PC-3 (cell line): ENCODE measurements around the gene CRABP1. TPM values are rescaled to one million over a fixed set of nuclear protein-coding genes. Genes with fewer than 3 reads are reported as not detected.

ENCODE experiments used
- ATAC-seq: fragments of 200-7000 bp; cut with Tn5 transposase; 2 replicates; pipeline ENCODE4 v1.9.1; 2020; ENCODE audit warnings: mild to moderate bottlenecking, moderate library complexity
- BruUV-seq: library from RNA; stranded (reverse); fragments of 400-500 nt; replicated peaks from 2 replicates; lab custom pipeline; 2021; lab: Mats Ljungman, UMichigan
- CTCF ChIA-PET: fragments of 300-600 bp; sonication (Branson Sonifier 250); formaldehyde crosslinking; loops from one replicate; lab custom pipeline; 2022; ENCODE audit warnings: antibody characterized with exemption; lab: Charles Lee
- POLR2A ChIA-PET: fragments of 300-600 bp; sonication (Branson Sonifier 250); formaldehyde crosslinking; loops from one replicate; lab custom pipeline; 2022; ENCODE audit warnings: antibody characterized with exemption; ENCODE audit not compliant: unreplicated experiment; lab: Charles Lee
- DNase-seq: peaks from one replicate; pipeline ENCODE4 v3.0.0-alpha.2; 2015
- H2AFZ ChIP-seq: fragments of 300-600 bp; sonication (generic); 2 replicates; pipeline ENCODE4 v1.6.0; 2016; ENCODE audit warnings: antibody characterized with exemption, low read length
- H3F3A ChIP-seq: fragments of 300-600 bp; sonication (generic); one replicate; pipeline ENCODE4 v1.6.0; 2017; ENCODE audit warnings: antibody characterized with exemption, low read length, control low read depth, mild to moderate bottlenecking; ENCODE audit not compliant: unreplicated experiment
- H3K27ac ChIP-seq: fragments of 300-600 bp; sonication (generic); 2 replicates; pipeline ENCODE4 v1.5.1; 2016; ENCODE audit warnings: mild to moderate bottlenecking, low read length
- H3K27me3 ChIP-seq: fragments of 300-600 bp; sonication (generic); 2 replicates; pipeline ENCODE4 v1.6.1; 2016; ENCODE audit warnings: low read length, mixed read lengths
- H3K36me3 ChIP-seq: fragments of 300-600 bp; sonication (generic); 2 replicates; pipeline ENCODE4 v1.6.1; 2016; ENCODE audit warnings: low read depth, mixed run types, low read length, mixed read lengths
- H3K4me1 ChIP-seq: fragments of 300-600 bp; sonication (generic); 2 replicates; pipeline ENCODE4 v1.5.1; 2016; ENCODE audit warnings: low read length; ENCODE audit not compliant: insufficient read depth
- H3K4me2 ChIP-seq: fragments of 300-600 bp; sonication (generic); 2 replicates; pipeline ENCODE4 v1.6.0; 2016; ENCODE audit warnings: low read length
- H3K4me3 ChIP-seq: fragments of 300-600 bp; sonication (generic); 2 replicates; pipeline ENCODE4 v1.5.1; 2016; ENCODE audit warnings: mild to moderate bottlenecking, low read length, mixed read lengths
- H3K79me2 ChIP-seq: fragments of 300-600 bp; sonication (generic); 2 replicates; pipeline ENCODE4 v1.6.1; 2017; ENCODE audit warnings: low read length, mixed read lengths
- H3K9ac ChIP-seq: fragments of 300-600 bp; sonication (generic); 2 replicates; pipeline ENCODE4 v1.6.0; 2016; ENCODE audit warnings: mild to moderate bottlenecking, low read length
- H3K9me2 ChIP-seq: fragments of 300-600 bp; sonication (generic); replicated peaks from 2 replicates; pipeline ENCODE4 v1.6.1; 2016; ENCODE audit warnings: mixed run types, low read length, mixed read lengths
- H3K9me3 ChIP-seq: fragments of 300-600 bp; sonication (generic); 2 replicates; pipeline ENCODE4 v1.6.1; 2016; ENCODE audit warnings: low read length, mixed read lengths
- H4K20me1 ChIP-seq: fragments of 300-600 bp; sonication (generic); 2 replicates; pipeline ENCODE4 v1.6.1; 2016; ENCODE audit warnings: low read length, mixed read lengths
- CTCF ChIP-seq: fragments of 300-600 bp; sonication (generic); conservative IDR thresholded peaks from 2 replicates; pipeline ENCODE4 v1.5.1; 2017; ENCODE audit warnings: antibody characterized with exemption, low read depth, mild to moderate bottlenecking, low read length
- EZH2 ChIP-seq: fragments of 300-600 bp; sonication (generic); IDR thresholded peaks from one replicate; pipeline ENCODE4 v1.6.1; 2017; ENCODE audit warnings: antibody characterized with exemption, mild to moderate bottlenecking, low read length; ENCODE audit not compliant: unreplicated experiment
- EZH2phosphoT487 ChIP-seq: fragments of 300-600 bp; sonication (generic); IDR thresholded peaks from 2 replicates; pipeline ENCODE4 v1.6.1; 2018; ENCODE audit warnings: mild to moderate bottlenecking, antibody characterized with exemption, low read length, borderline replicate concordance
- intact Hi-C: fragments of 100-400 bp; cut with micrococcal nuclease; formaldehyde crosslinking; loops from 2 replicates; pipeline ENCODE4 v1.9.0; 2023
- total RNA-seq: library from RNA; depleted of rRNA; stranded (reverse); fragments of >200 nt; gene quantifications from 2 replicates; pipeline ENCODE4 v1.2.3, GENCODE V29; 2014

CRABP1 gene
- total RNA-seq, 1 experiment from 2014 or later = not detected

GRCh38 chr15:78393137-78393536, 53.0 kb downstream of the CRABP1 start:
- Histone ChIP-seq H3K36me3 (no peaks in the 10 kb centered on the region), H3K79me2 (no peaks in the 10 kb centered on the region), H4K20me1 (no peaks in the 10 kb centered on the region), H3K27me3 (0 out of 2 replicates have a peak, but pooled peaks cover 12% of the 10 kb centered on the region), H3K4me1 (no peaks in the 10 kb centered on the region), H3K9ac (no peak overlapping the region), H3F3A (no peaks in the 10 kb centered on the region), H3K4me2 (no peak overlapping the region), H3K9me2 (no peaks in the 10 kb centered on the region), H3K27ac (no peak overlapping the region), H2AFZ (no peak overlapping the region), H3K4me3 (no peak overlapping the region), H3K9me3 (no peaks in the 10 kb centered on the region)
- intact Hi-C loops = no loop called here
- ChIA-PET CTCF (no interaction called here), POLR2A (no interaction called here)
- TF ChIP-seq EZH2 (no peak), CTCF (no peak), EZH2phosphoT487 (no peak)
- no peak for DNase-seq
- BruUV-seq = no TSS peak
- ATAC-seq = no peak

GRCh38 chr15:78394026-78394425, 53.9 kb downstream of the CRABP1 start:
- Histone ChIP-seq H3K36me3 (no peaks in the 10 kb centered on the region), H3K9ac (no peak overlapping the region), H2AFZ (no peak overlapping the region), H3K4me2 (no peak overlapping the region), H3K27ac (no peak overlapping the region), H3F3A (no peaks in the 10 kb centered on the region), H3K4me3 (no peak overlapping the region), H3K9me2 (no peaks in the 10 kb centered on the region), H3K27me3 (0 out of 2 replicates have a peak, but pooled peaks cover 8% of the 10 kb centered on the region), H3K9me3 (no peaks in the 10 kb centered on the region), H3K4me1 (no peaks in the 10 kb centered on the region), H4K20me1 (no peaks in the 10 kb centered on the region), H3K79me2 (no peaks in the 10 kb centered on the region)
- CTCF ChIA-PET = no interaction called here
- intact Hi-C loops = no loop called here
- POLR2A ChIA-PET = no interaction called here
- TF ChIP-seq EZH2phosphoT487 (no peak), CTCF (no peak), EZH2 (no peak)
- DNase-seq (no peak), ATAC-seq (no peak)
- BruUV-seq = no TSS peak

- ChIA-PET POLR2A (no interaction called here), CTCF (interaction anchor here (0.7 kb wide), 1 partner anchor 12 kb away, joined by 14 read pairs; no protein-coding TSS in a partner anchor)
- no peaks in the 10 kb centered on the region for H3K9me3 ChIP-seq
- H3K36me3 ChIP-seq = no peaks in the 10 kb centered on the region
- H4K20me1 ChIP-seq = no peaks in the 10 kb centered on the region
- ATAC-seq (no peak), DNase-seq (no peak)
- no peaks in the 10 kb centered on the region for H3K4me1 ChIP-seq
- H2AFZ ChIP-seq = no peak overlapping the region
- H3K79me2 ChIP-seq = no peaks in the 10 kb centered on the region
- no peak overlapping the region for H3K4me3 ChIP-seq
- no peak overlapping the region for H3K27ac ChIP-seq
- no peak overlapping the region for H3K4me2 ChIP-seq
- BruUV-seq = no TSS peak
- H3K27me3 ChIP-seq = no peaks in the 10 kb centered on the region
- H3K9me2 ChIP-seq = no peaks in the 10 kb centered on the region
- TF ChIP-seq EZH2 (no peak), EZH2phosphoT487 (no peak), CTCF (no peak)
- no peak overlapping the region for H3K9ac ChIP-seq
- intact Hi-C loops = no loop called here
- no peaks in the 10 kb centered on the region for H3F3A ChIP-seq
These were observed 54.9 kb downstream of the CRABP1 start for GRCh38 chr15:78394981-78395616.
